HG03097 (cell line): ENCODE results near the gene BTLA.
"Not testable (repeated sequence)": the region's sequence is repeated elsewhere in the genome, so short reads cannot be mapped to it uniquely, and the experiment has no call there.

Experiments used
- ATAC-seq: cut with Tn5 transposase; IDR thresholded peaks from one replicate; pipeline ENCODE4 v1.9.1; 2021; ENCODE audit not compliant: unreplicated experiment, low FRiP score

The BTLA gene

GRCh38 chr3:112456147-112456546 lies 43.1 kb downstream of the BTLA start:
- no peak for ATAC-seq

- ATAC-seq, result no peak
Observed at GRCh38 chr3:112448939-112449338, 50.3 kb downstream of the BTLA start.

- ATAC-seq, result no peak
Observed at GRCh38 chr3:112446343-112446742, 52.9 kb downstream of the BTLA start.

- no peak for ATAC-seq
Observed at GRCh38 chr3:112445839-112446238, 53.4 kb downstream of the BTLA start.

GRCh38 chr3:112437146-112438022 lies 61.9 kb downstream of the BTLA start:
- ATAC-seq, result no peak

- no peak for ATAC-seq
Observed at GRCh38 chr3:112429960-112430359, 69.3 kb downstream of the BTLA start.

GRCh38 chr3:112427123-112427522 lies 72.1 kb downstream of the BTLA start:
- ATAC-seq, result no peak

- no peak for ATAC-seq
Observed at GRCh38 chr3:112425858-112426750, 73.2 kb downstream of the BTLA start.

GRCh38 chr3:112425382-112425781 lies 73.9 kb downstream of the BTLA start:
- no peak for ATAC-seq

- ATAC-seq, result no peak
Observed at GRCh38 chr3:112424394-112424793, 74.9 kb downstream of the BTLA start.

- ATAC-seq, result not testable (repeated sequence)
Observed at GRCh38 chr3:112422921-112423320, 76.4 kb downstream of the BTLA start.

GRCh38 chr3:112418526-112418925 lies 80.7 kb downstream of the BTLA start:
- ATAC-seq, result not testable (repeated sequence)

GRCh38 chr3:112417696-112418318 lies 81.5 kb downstream of the BTLA start:
- ATAC-seq, result no peak

- no peak for ATAC-seq
Observed at GRCh38 chr3:112416391-112417212, 82.7 kb downstream of the BTLA start.

- ATAC-seq, result no peak
Observed at GRCh38 chr3:112415390-112415789, 83.9 kb downstream of the BTLA start.
